ENCODE measurements around the gene CD69. TPM values are rescaled to one million over a fixed set of nuclear protein-coding genes. Genes with fewer than 3 reads are reported as not detected.
A peak's percentile ranks its signal among the peaks of the same experiment; 100 is the strongest.

The CD69 gene
- total RNA-seq, 1 experiment from 2014 or later: not detected

- Histone ChIP-seq H4K20me1 (ENCODE audit: control insufficient read depth, insufficient read depth, insufficient read length) (no peaks in the 10 kb centered on the region), H3K4me2 (ENCODE audit: insufficient read depth, insufficient read length, low read length) (no peak overlapping the region), H3K79me2 (ENCODE audit: insufficient read depth, low read length) (no peaks in the 10 kb centered on the region), H2BK20ac (ENCODE audit: low read depth, low read length, poor library complexity, severe bottlenecking) (no peak overlapping the region), H3K9me3 (ENCODE audit: control insufficient read depth, low read depth, low read length) (no peaks in the 10 kb centered on the region), H2BK5ac (ENCODE audit: insufficient read length, low read length) (no peak overlapping the region), H3K4ac (ENCODE audit: low read depth, low read length) (no peak overlapping the region), H3K79me1 (ENCODE audit: insufficient read depth, low read depth, low read length, poor library complexity, severe bottlenecking) (no peaks in the 10 kb centered on the region), H2AFZ (ENCODE audit: low read length) (no peak overlapping the region), H3K56ac (ENCODE audit: insufficient read length, low read depth, low read length) (no peak overlapping the region), H4K8ac (replicated peaks; ENCODE audit: insufficient read length, low read depth, low read length) (no peak overlapping the region), H3K14ac (ENCODE audit: insufficient read depth, low read length) (no peak overlapping the region), H2BK120ac (ENCODE audit: low read depth, low read length, poor library complexity, severe bottlenecking) (no peak overlapping the region), H2BK15ac (ENCODE audit: low read depth, low read length) (no peak overlapping the region), H2BK12ac (ENCODE audit: insufficient read length, low read depth, low read length) (no peak overlapping the region), H3T11ph (ENCODE audit: low read length) (no peak overlapping the region), H3K4me1 (ENCODE audit: insufficient read depth, low read length) (peaks cover 2% of the 10 kb centered on the region; the same call in 1 of the 2 replicates), H4K91ac (ENCODE audit: insufficient read length, low read depth, low read length) (no peak overlapping the region), H4K5ac (ENCODE audit: insufficient read length, low read depth, low read length) (no peak overlapping the region), H3K18ac (ENCODE audit: insufficient read length, low read depth, low read length) (no peak overlapping the region), H3K27me3 (ENCODE audit: insufficient read depth, low read length) (no peaks in the 10 kb centered on the region), H3K27ac (ENCODE audit: insufficient read length, low read depth, low read length) (no peak overlapping the region), H3K9ac (ENCODE audit: extremely low read depth, insufficient read length, low read length) (no peak overlapping the region), H2AK5ac (ENCODE audit: insufficient read length, low read length) (no peak overlapping the region), H3K23ac (ENCODE audit: insufficient read length, low read depth, low read length) (no peak overlapping the region), H3K23me2 (ENCODE audit: insufficient read length, low read depth, low read length, poor library complexity, severe bottlenecking) (no peaks in the 10 kb centered on the region)
- TF ChIP-seq CTCF (conservative IDR thresholded peaks at IDR 0.05): no peak
- no peak for DNase-seq
- H3K27me3 Mint-ChIP-seq (ENCODE audit: low read depth): no peaks in the 10 kb centered on the region
- H3K4me1 Mint-ChIP-seq: peaks cover 52 to 57% of the 10 kb centered on the region in 2 experiments
- H3K27ac Mint-ChIP-seq: peak overlapping the region in 1 of 3 experiments; percentile 82; a peak in 3 of 7 replicates
- no CpG with 5 or more reads among the region's 3 CpGs for WGBS (ENCODE audit: extremely low coverage, insufficient read length, low lambda C conversion rate)
- peaks cover 5 to 8% of the 10 kb centered on the region in 2 experiments; a peak in 4 of 5 replicates for H3K9me3 Mint-ChIP-seq
- no peak overlapping the region for H3K4me3 Mint-ChIP-seq
- peaks cover 0 to 19% (median 9%) of the 10 kb centered on the region in 3 experiments; a peak in 5 of 7 replicates for H3K36me3 Mint-ChIP-seq (ENCODE audit: insufficient read depth in 1 of 3, low read depth in 3 of 3)
These were observed 24.1 kb upstream of the CD69 start for GRCh38 chr12:9784816-9785215.

Measured in H9 (cell line).